ENCODE data around the gene MIA. TPM values are rescaled to one million over a fixed set of nuclear protein-coding genes. Genes with fewer than 3 reads are reported as not detected.
A peak's percentile ranks its signal among the peaks of the same experiment; 100 is the strongest.

Gene MIA
- total RNA-seq, 1 experiment from 2014 or later, result 0.75 TPM

GRCh38 chr19:40775632-40776022, 306 bp downstream of the MIA start:
- Histone ChIP-seq H3K4me3 (ENCODE audit: low read depth, low read length, poor library complexity, severe bottlenecking) (no peak overlapping the region), H3K4me1 (ENCODE audit: insufficient read depth, low read length, poor library complexity, severe bottlenecking) (peaks cover 12% of the 10 kb centered on the region), H3K9me3 (ENCODE audit: low read depth, low read length, poor library complexity, severe bottlenecking) (no peaks in the 10 kb centered on the region), H3K27me3 (replicated peaks; ENCODE audit: insufficient read depth, low read depth, low read length, poor library complexity) (no peaks in the 10 kb centered on the region), H3K36me3 (ENCODE audit: insufficient read depth, low read length, poor library complexity, severe bottlenecking) (no peaks in the 10 kb centered on the region), H3K27ac (ENCODE audit: low read depth, low read length, poor library complexity, severe bottlenecking) (no peak overlapping the region)
- no peak for TF ChIP-seq CTCF (conservative IDR thresholded peaks at IDR 0.05; ENCODE audit: low read depth, low read length)
- TF ChIP-seq EZH2 (IDR thresholded peaks at IDR 0.05; ENCODE audit: borderline replicate concordance, low read depth, low read length, poor library complexity, severe bottlenecking), result no peak
- intact Hi-C loops (cut with micrococcal nuclease; ENCODE audit: unreplicated experiment), result no loop called here
- ChIA-PET CTCF (no interaction called here), POLR2A (ENCODE audit: low non-redundant PET) (interaction anchor here (0.5 kb wide), 1 partner anchor 84 kb away, joined by 4 read pairs; no protein-coding TSS in a partner anchor)
- BruUV-seq (replicated peaks), result no TSS peak
- no peak for DNase-seq (ENCODE audit: low spot score)

- Histone ChIP-seq H3K27ac (ENCODE audit: low read depth, low read length, poor library complexity, severe bottlenecking) (peak overlapping the region; percentile 100), H3K27me3 (replicated peaks; ENCODE audit: insufficient read depth, low read depth, low read length, poor library complexity) (no peaks in the 10 kb centered on the region), H3K4me1 (ENCODE audit: insufficient read depth, low read length, poor library complexity, severe bottlenecking) (peaks cover 12% of the 10 kb centered on the region), H3K36me3 (ENCODE audit: insufficient read depth, low read length, poor library complexity, severe bottlenecking) (no peaks in the 10 kb centered on the region), H3K4me3 (ENCODE audit: low read depth, low read length, poor library complexity, severe bottlenecking) (no peak overlapping the region), H3K9me3 (ENCODE audit: low read depth, low read length, poor library complexity, severe bottlenecking) (no peaks in the 10 kb centered on the region)
- DNase-seq (ENCODE audit: low spot score), result no peak
- no TSS peak for BruUV-seq (replicated peaks)
- TF ChIP-seq EZH2 (IDR thresholded peaks at IDR 0.05; ENCODE audit: borderline replicate concordance, low read depth, low read length, poor library complexity, severe bottlenecking) (no peak), CTCF (conservative IDR thresholded peaks at IDR 0.05; ENCODE audit: low read depth, low read length) (no peak)
- intact Hi-C loops (cut with micrococcal nuclease; ENCODE audit: unreplicated experiment), result no loop called here
- ChIA-PET CTCF (interaction anchor here (0.6 to 2.7 kb wide), 2 partner anchors 17 to 30 kb away, joined by 7 to 17 read pairs; no protein-coding TSS in a partner anchor), POLR2A (ENCODE audit: low non-redundant PET) (no interaction called here)
Observed at GRCh38 chr19:40776364-40776763, 1.0 kb downstream of the MIA start.

- no peaks in the 10 kb centered on the region for H3K27me3 ChIP-seq (replicated peaks; ENCODE audit: insufficient read depth, low read depth, low read length, poor library complexity)
- H3K36me3 ChIP-seq (ENCODE audit: insufficient read depth, low read length, poor library complexity, severe bottlenecking), result no peaks in the 10 kb centered on the region
- no peaks in the 10 kb centered on the region for H3K9me3 ChIP-seq (ENCODE audit: low read depth, low read length, poor library complexity, severe bottlenecking)
- peak overlapping the region; percentile 66 for H3K4me3 ChIP-seq (ENCODE audit: low read depth, low read length, poor library complexity, severe bottlenecking)
- ChIA-PET CTCF (interaction anchor here (0.6 to 2.7 kb wide), 4 partner anchors 17 to 71 kb away, joined by 3 to 17 read pairs (median 7); no protein-coding TSS in a partner anchor), POLR2A (ENCODE audit: low non-redundant PET) (interaction anchor here (0.6 to 0.9 kb wide), 3 partner anchors 19 to 1018 kb away, joined by 3 to 12 read pairs (median 6); no protein-coding TSS in a partner anchor)
- peak; percentile 96 for DNase-seq (ENCODE audit: low spot score)
- TF ChIP-seq EZH2 (IDR thresholded peaks at IDR 0.05; ENCODE audit: borderline replicate concordance, low read depth, low read length, poor library complexity, severe bottlenecking) (no peak), CTCF (conservative IDR thresholded peaks at IDR 0.05; ENCODE audit: low read depth, low read length) (no peak)
- H3K4me1 ChIP-seq (ENCODE audit: insufficient read depth, low read length, poor library complexity, severe bottlenecking), result peaks cover 12% of the 10 kb centered on the region
- no TSS peak for BruUV-seq (replicated peaks)
- peak overlapping the region; percentile 100 for H3K27ac ChIP-seq (ENCODE audit: low read depth, low read length, poor library complexity, severe bottlenecking)
- intact Hi-C loops (cut with micrococcal nuclease; ENCODE audit: unreplicated experiment), result no loop called here
Observed at GRCh38 chr19:40776932-40777644, 1.8 kb downstream of the MIA start.
